K562 (cell line): ENCODE measurements around the gene A1BG. TPM values are rescaled to one million over a fixed set of nuclear protein-coding genes. Genes with fewer than 3 reads are reported as not detected.

Source experiments
- ADNP ChIP-seq: fragments of 200-800 bp; sonication (Bioruptor generic); IDR thresholded peaks from 2 replicates; pipeline ENCODE4 v1.6.1; 2016; ENCODE audit warnings: missing genetic modification characterization, missing compliant biosample characterization
- ETS1 ChIP-seq: conservative IDR thresholded peaks from 2 replicates; pipeline ENCODE4 v1.6.1; 2011; ENCODE audit warnings: low read depth, mild to moderate bottlenecking, low read length; ENCODE audit not compliant: control insufficient read depth
- ZBTB7A ChIP-seq: IDR thresholded peaks from 2 replicates; pipeline ENCODE4 v1.6.1; 2011; ENCODE audit warnings: low read depth, mild to moderate bottlenecking, low read length, moderate library complexity, borderline replicate concordance; ENCODE audit not compliant: control insufficient read depth
- ZNF668 ChIP-seq: fragments of 250-450 bp; sonication (Bioruptor Pico); IDR thresholded peaks from 2 replicates; pipeline ENCODE4 v1.8.0; 2022; ENCODE audit warnings: mild to moderate bottlenecking, inconsistent platforms
- polyA plus RNA-seq, 8 experiments: library from polyadenylated mRNA; depleted of rRNA in 4 of 8; stranded (reverse) in 5 of 8; unstranded in 3 of 8; fragments of >200 nt; fragmentation: Nextera tagmentation in 2 of 8; fragmentation: Illumina TruSeq in 1 of 8; extraction: Ambion mirVana in 2 of 8; extraction: Trizol in 1 of 8; gene quantifications; 2 replicates each; pipeline versions ENCODE4 v1.2.1 to v1.2.3, GENCODE V29; 2011 to 2014; ENCODE audit warnings: inconsistent platforms in 1 of 8, missing spikeins in 1 of 8
- total RNA-seq, 7 experiments: library from RNA; depleted of rRNA in 6 of 7; stranded (reverse); fragments of >200 nt in 6 of 7; fragmentation: Illumina TruSeq in 2 of 7; extraction: Trizol in 2 of 7; gene quantifications; 2 replicates each; pipeline versions ENCODE4 v1.2.1 to v1.2.3, GENCODE V29; 2011 to 2021; ENCODE audit warnings: low replicate concordance in 1 of 7
- TF ChIP-seq, protein P1 (sequence below), 2 experiments: fragments of 450-650 bp; formaldehyde crosslinking in 1 of 2; IDR thresholded peaks; 2 replicates each; pipeline versions ENCODE4 v1.4.0 to v1.6.1; 2014 to 2020; ENCODE audit warnings: mild to moderate bottlenecking in 2 of 2, borderline replicate concordance in 1 of 2, low read depth in 1 of 2
- TF ChIP-seq, protein P2 (sequence below): fragments of 200-400 bp; formaldehyde crosslinking; IDR thresholded peaks from 2 replicates; pipeline ENCODE4 v1.6.1; 2017; ENCODE audit warnings: mild to moderate bottlenecking, low read depth, low read length, moderate library complexity
- TF ChIP-seq, protein P3 (sequence below), 3 experiments: fragments of 200-800 bp in 1 of 3; fragments of 250-450 bp in 1 of 3; fragments of 450-650 bp in 1 of 3; sonication (Bioruptor Pico) in 1 of 3; sonication (Bioruptor generic) in 1 of 3; formaldehyde crosslinking in 1 of 3; IDR thresholded peaks; 2 replicates each; pipeline versions ENCODE4 v1.6.1 to v1.8.0; 2016 to 2022; ENCODE audit warnings: mild to moderate bottlenecking in 2 of 3, missing genetic modification characterization in 2 of 3, missing compliant biosample characterization in 1 of 3, moderate library complexity in 1 of 3

The A1BG gene
- total and polyA plus RNA-seq, 9 of the 15 experiments (the other 6 are each of a cell fraction or from before 2014, with no cell fraction given), result 0.10 to 19.8 (median 2.6) TPM

GRCh38 chr19:58328999-58329398 lies 24.3 kb downstream of the A1BG start (continued):
- TF ChIP-seq, protein P1, sequence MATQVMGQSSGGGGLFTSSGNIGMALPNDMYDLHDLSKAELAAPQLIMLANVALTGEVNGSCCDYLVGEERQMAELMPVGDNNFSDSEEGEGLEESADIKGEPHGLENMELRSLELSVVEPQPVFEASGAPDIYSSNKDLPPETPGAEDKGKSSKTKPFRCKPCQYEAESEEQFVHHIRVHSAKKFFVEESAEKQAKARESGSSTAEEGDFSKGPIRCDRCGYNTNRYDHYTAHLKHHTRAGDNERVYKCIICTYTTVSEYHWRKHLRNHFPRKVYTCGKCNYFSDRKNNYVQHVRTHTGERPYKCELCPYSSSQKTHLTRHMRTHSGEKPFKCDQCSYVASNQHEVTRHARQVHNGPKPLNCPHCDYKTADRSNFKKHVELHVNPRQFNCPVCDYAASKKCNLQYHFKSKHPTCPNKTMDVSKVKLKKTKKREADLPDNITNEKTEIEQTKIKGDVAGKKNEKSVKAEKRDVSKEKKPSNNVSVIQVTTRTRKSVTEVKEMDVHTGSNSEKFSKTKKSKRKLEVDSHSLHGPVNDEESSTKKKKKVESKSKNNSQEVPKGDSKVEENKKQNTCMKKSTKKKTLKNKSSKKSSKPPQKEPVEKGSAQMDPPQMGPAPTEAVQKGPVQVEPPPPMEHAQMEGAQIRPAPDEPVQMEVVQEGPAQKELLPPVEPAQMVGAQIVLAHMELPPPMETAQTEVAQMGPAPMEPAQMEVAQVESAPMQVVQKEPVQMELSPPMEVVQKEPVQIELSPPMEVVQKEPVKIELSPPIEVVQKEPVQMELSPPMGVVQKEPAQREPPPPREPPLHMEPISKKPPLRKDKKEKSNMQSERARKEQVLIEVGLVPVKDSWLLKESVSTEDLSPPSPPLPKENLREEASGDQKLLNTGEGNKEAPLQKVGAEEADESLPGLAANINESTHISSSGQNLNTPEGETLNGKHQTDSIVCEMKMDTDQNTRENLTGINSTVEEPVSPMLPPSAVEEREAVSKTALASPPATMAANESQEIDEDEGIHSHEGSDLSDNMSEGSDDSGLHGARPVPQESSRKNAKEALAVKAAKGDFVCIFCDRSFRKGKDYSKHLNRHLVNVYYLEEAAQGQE (IDR thresholded peaks at IDR 0.05; ENCODE audit: borderline replicate concordance), result peak; percentile 60
- TF ChIP-seq, protein P1 (CRISPR knock-in tag; IDR thresholded peaks at IDR 0.05; ENCODE audit: low read depth), result no peak
- no peak for TF ChIP-seq ADNP (tag)
- TF ChIP-seq, protein P2, sequence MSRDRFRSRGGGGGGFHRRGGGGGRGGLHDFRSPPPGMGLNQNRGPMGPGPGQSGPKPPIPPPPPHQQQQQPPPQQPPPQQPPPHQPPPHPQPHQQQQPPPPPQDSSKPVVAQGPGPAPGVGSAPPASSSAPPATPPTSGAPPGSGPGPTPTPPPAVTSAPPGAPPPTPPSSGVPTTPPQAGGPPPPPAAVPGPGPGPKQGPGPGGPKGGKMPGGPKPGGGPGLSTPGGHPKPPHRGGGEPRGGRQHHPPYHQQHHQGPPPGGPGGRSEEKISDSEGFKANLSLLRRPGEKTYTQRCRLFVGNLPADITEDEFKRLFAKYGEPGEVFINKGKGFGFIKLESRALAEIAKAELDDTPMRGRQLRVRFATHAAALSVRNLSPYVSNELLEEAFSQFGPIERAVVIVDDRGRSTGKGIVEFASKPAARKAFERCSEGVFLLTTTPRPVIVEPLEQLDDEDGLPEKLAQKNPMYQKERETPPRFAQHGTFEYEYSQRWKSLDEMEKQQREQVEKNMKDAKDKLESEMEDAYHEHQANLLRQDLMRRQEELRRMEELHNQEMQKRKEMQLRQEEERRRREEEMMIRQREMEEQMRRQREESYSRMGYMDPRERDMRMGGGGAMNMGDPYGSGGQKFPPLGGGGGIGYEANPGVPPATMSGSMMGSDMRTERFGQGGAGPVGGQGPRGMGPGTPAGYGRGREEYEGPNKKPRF, result no peak
- TF ChIP-seq, protein P3, sequence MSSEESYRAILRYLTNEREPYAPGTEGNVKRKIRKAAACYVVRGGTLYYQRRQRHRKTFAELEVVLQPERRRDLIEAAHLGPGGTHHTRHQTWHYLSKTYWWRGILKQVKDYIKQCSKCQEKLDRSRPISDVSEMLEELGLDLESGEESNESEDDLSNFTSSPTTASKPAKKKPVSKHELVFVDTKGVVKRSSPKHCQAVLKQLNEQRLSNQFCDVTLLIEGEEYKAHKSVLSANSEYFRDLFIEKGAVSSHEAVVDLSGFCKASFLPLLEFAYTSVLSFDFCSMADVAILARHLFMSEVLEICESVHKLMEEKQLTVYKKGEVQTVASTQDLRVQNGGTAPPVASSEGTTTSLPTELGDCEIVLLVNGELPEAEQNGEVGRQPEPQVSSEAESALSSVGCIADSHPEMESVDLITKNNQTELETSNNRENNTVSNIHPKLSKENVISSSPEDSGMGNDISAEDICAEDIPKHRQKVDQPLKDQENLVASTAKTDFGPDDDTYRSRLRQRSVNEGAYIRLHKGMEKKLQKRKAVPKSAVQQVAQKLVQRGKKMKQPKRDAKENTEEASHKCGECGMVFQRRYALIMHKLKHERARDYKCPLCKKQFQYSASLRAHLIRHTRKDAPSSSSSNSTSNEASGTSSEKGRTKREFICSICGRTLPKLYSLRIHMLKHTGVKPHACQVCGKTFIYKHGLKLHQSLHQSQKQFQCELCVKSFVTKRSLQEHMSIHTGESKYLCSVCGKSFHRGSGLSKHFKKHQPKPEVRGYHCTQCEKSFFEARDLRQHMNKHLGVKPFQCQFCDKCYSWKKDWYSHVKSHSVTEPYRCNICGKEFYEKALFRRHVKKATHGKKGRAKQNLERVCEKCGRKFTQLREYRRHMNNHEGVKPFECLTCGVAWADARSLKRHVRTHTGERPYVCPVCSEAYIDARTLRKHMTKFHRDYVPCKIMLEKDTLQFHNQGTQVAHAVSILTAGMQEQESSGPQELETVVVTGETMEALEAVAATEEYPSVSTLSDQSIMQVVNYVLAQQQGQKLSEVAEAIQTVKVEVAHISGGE (CRISPR knock-in tag; IDR thresholded peaks at IDR 0.05), result peak in 1 of 3 experiments; percentile 41; a peak in 1 of 6 replicates
- 0 out of 2 replicates have a peak, but pooled peaks have one; percentile 1 for TF ChIP-seq ETS1
- TF ChIP-seq ZNF668 (CRISPR knock-in tag), result no peak
- TF ChIP-seq ZBTB7A, result 0 out of 2 replicates have a peak, but pooled peaks have one; percentile 37
- TF ChIP-seq, all 486 proteins: peak for 8
